ENCODE results near the gene HUS1B. TPM values are rescaled to one million over a fixed set of nuclear protein-coding genes. Genes with fewer than 3 reads are reported as not detected.

HUS1B gene
- total and polyA plus RNA-seq, 4 donors, result 0.31 to 3.0 (median 0.78) TPM

GRCh38 chr6:659716-660581 lies 3.0 kb upstream of the HUS1B start:
- DNase-seq (no peak), ATAC-seq (ENCODE audit: insufficient read depth, low FRiP score) (no peak)
- Histone ChIP-seq H3K9me3 (ENCODE audit: control insufficient read depth in 4 of 4, insufficient read depth in 3 of 4, low read length in 3 of 4) (peaks cover 0 to 6% (median under 1%) of the 10 kb centered on the region in 4 donors), H3K27me3 (ENCODE audit: control insufficient read depth in 3 of 3, insufficient read depth in 3 of 3, low read length in 2 of 3) (no peaks in the 10 kb centered on the region), H3K4me3 (no peak overlapping the region), H3K36me3 (ENCODE audit: control insufficient read depth in 4 of 4, insufficient read depth in 4 of 4, low read length in 4 of 4) (peaks cover 0 to 8% (median 2%) of the 10 kb centered on the region in 4 donors), H3K27ac (ENCODE audit: low read depth in 1 of 2, low read length in 1 of 2) (no peak overlapping the region), H3K9ac (ENCODE audit: insufficient read depth in 1 of 2, low read length in 2 of 2) (no peak overlapping the region), H3K4me1 (ENCODE audit: control insufficient read depth in 5 of 5, insufficient read depth in 5 of 5, low read length in 5 of 5) (peaks cover 0 to 13% (median 0%) of the 10 kb centered on the region in 5 donors)
- TF ChIP-seq CTCF (IDR thresholded peaks at IDR 0.05; ENCODE audit: control extremely low read depth, extremely low read depth), result no peak
- WGBS, 2 donors, result 77 to 81% methylated on average over 13 of the region's 13 CpGs

- Histone ChIP-seq H3K27me3 (ENCODE audit: control insufficient read depth in 3 of 3, insufficient read depth in 3 of 3, low read length in 2 of 3) (no peaks in the 10 kb centered on the region), H3K4me3 (no peak overlapping the region), H3K27ac (ENCODE audit: low read depth in 1 of 2, low read length in 1 of 2) (no peak overlapping the region), H3K36me3 (ENCODE audit: control insufficient read depth in 4 of 4, insufficient read depth in 4 of 4, low read length in 4 of 4) (peaks cover 0 to 8% (median 3%) of the 10 kb centered on the region in 4 donors), H3K4me1 (ENCODE audit: control insufficient read depth in 5 of 5, insufficient read depth in 5 of 5, low read length in 5 of 5) (peaks cover 0 to 13% (median 0%) of the 10 kb centered on the region in 5 donors), H3K9ac (ENCODE audit: insufficient read depth in 1 of 2, low read length in 2 of 2) (no peak overlapping the region), H3K9me3 (ENCODE audit: control insufficient read depth in 4 of 4, insufficient read depth in 3 of 4, low read length in 3 of 4) (peaks cover 0 to 6% (median 0%) of the 10 kb centered on the region in 4 donors)
- TF ChIP-seq CTCF (IDR thresholded peaks at IDR 0.05; ENCODE audit: control extremely low read depth, extremely low read depth), result no peak
- WGBS, 2 donors, result 54 to 59% methylated on average over 2 of the region's 2 CpGs
- no peak for DNase-seq
- no peak for ATAC-seq (ENCODE audit: insufficient read depth, low FRiP score)
These were observed 1.3 kb upstream of the HUS1B start for GRCh38 chr6:658244-658643.

GRCh38 chr6:657743-658142 lies 843 bp upstream of the HUS1B start:
- H3K36me3 ChIP-seq (ENCODE audit: control insufficient read depth in 4 of 4, insufficient read depth in 4 of 4, low read length in 4 of 4), result peaks cover 0 to 8% (median 3%) of the 10 kb centered on the region in 4 donors
- H3K4me3 ChIP-seq, result no peak overlapping the region
- 77 to 79% methylated on average over 1 of the region's 1 CpG for WGBS, 2 donors
- no peak for DNase-seq
- ATAC-seq (ENCODE audit: insufficient read depth, low FRiP score), result no peak
- no peak for TF ChIP-seq CTCF (IDR thresholded peaks at IDR 0.05; ENCODE audit: control extremely low read depth, extremely low read depth)
- H3K4me1 ChIP-seq (ENCODE audit: control insufficient read depth in 5 of 5, insufficient read depth in 5 of 5, low read length in 5 of 5), result peaks cover 0 to 13% (median 3%) of the 10 kb centered on the region in 5 donors
- H3K27ac ChIP-seq (ENCODE audit: low read depth in 1 of 2, low read length in 1 of 2), result no peak overlapping the region
- H3K27me3 ChIP-seq (ENCODE audit: control insufficient read depth in 3 of 3, insufficient read depth in 3 of 3, low read length in 2 of 3), result no peaks in the 10 kb centered on the region
- H3K9me3 ChIP-seq (ENCODE audit: control insufficient read depth in 4 of 4, insufficient read depth in 3 of 4, low read length in 3 of 4), result peaks cover 0 to 6% (median 0%) of the 10 kb centered on the region in 4 donors
- H3K9ac ChIP-seq (ENCODE audit: insufficient read depth in 1 of 2, low read length in 2 of 2), result no peak overlapping the region

Measured in lung (tissue), 12 donors.